Mammary epithelial cell (primary cell): Measurements from ENCODE around the gene TRMT61A.

Experiments used
- CTCF ChIP-seq, 2 donors: IDR thresholded peaks in 1 of 2; conservative IDR thresholded peaks in 1 of 2; 2 replicates each; pipeline ENCODE4 v1.5.1; 2011 to 2012; ENCODE audit warnings: inconsistent platforms in 2 of 2, low read length in 2 of 2, mild to moderate bottlenecking in 2 of 2, control low read depth in 1 of 2, low read depth in 1 of 2; ENCODE audit not compliant: insufficient read depth in 1 of 2; ENCODE audit errors: extremely low read depth in 1 of 2
- EZH2 ChIP-seq: IDR thresholded peaks from 2 replicates; pipeline ENCODE4 v1.6.1; 2012; ENCODE audit warnings: low read length, inconsistent platforms, borderline replicate concordance

GRCh38 chr14:103548463-103549351, 19.7 kb downstream of the TRMT61A start:
- TF ChIP-seq EZH2 (no peak), CTCF (conservative IDR thresholded peaks at IDR 0.05 in 1 of 2, IDR thresholded peaks at IDR 0.05 in 1 of 2; ENCODE audit: extremely low read depth in 1 of 2, insufficient read depth in 1 of 2, low read depth in 1 of 2, low read length in 2 of 2) (no peak)
